Measurements from ENCODE around the gene GASK1A. TPM values are rescaled to one million over a fixed set of nuclear protein-coding genes. Genes with fewer than 3 reads are reported as not detected.

Gene GASK1A
- total RNA-seq, 1 experiment from 2014 or later: 5.4 TPM

DNA sequence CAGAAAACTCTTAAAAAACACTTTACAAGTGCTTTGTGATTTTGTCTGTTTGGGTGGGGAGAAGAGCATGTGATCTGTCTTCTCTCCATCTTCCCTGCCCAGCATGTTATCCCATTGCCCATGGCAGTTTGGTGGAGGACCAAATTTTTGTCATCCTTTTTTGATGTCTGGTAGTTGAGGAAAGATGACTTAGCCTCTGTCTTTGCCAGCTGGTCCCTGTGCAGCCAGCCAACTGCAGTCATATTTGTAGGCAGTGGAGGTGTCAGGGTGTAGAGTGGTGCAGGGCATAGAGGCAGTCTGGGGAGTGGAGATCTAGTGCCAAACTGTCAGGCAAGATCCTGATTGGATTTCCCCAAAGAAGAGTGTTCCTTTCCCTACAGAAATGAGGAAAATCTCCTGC is 40.7 kb downstream of the GASK1A start:
- H3K4me2 ChIP-seq (ENCODE audit: insufficient read depth, insufficient read length, low read length): no peak overlapping the region

More for the DNA sequence above, 40.7 kb downstream of the GASK1A start:
- Histone ChIP-seq H3K27ac (ENCODE audit: insufficient read length, low read depth, low read length) (no peak overlapping the region), H3K56ac (ENCODE audit: insufficient read length, low read depth, low read length) (no peak overlapping the region), H3K14ac (ENCODE audit: insufficient read depth, low read length) (no peak overlapping the region), H4K91ac (ENCODE audit: insufficient read length, low read depth, low read length) (no peak overlapping the region), H3K23me2 (ENCODE audit: insufficient read length, low read depth, low read length, poor library complexity, severe bottlenecking) (no peaks in the 10 kb centered on the region), H2AK5ac (ENCODE audit: insufficient read length, low read length) (no peak overlapping the region), H3K9ac (ENCODE audit: extremely low read depth, insufficient read length, low read length) (no peak overlapping the region), H2BK5ac (ENCODE audit: insufficient read length, low read length) (no peak overlapping the region), H3K9me3 (ENCODE audit: control insufficient read depth, low read depth, low read length) (no peaks in the 10 kb centered on the region), H3K27me3 (ENCODE audit: insufficient read depth, low read length) (no peaks in the 10 kb centered on the region), H3K79me1 (ENCODE audit: insufficient read depth, low read depth, low read length, poor library complexity, severe bottlenecking) (no peaks in the 10 kb centered on the region), H3K23ac (ENCODE audit: insufficient read length, low read depth, low read length) (no peak overlapping the region), H3K79me2 (ENCODE audit: insufficient read depth, low read length) (no peaks in the 10 kb centered on the region), H3T11ph (ENCODE audit: low read length) (no peak overlapping the region), H2BK20ac (ENCODE audit: low read depth, low read length, poor library complexity, severe bottlenecking) (no peak overlapping the region), H4K5ac (ENCODE audit: insufficient read length, low read depth, low read length) (no peak overlapping the region), H4K8ac (replicated peaks; ENCODE audit: insufficient read length, low read depth, low read length) (no peak overlapping the region), H3K4me1 (ENCODE audit: insufficient read depth, low read length) (peaks cover 3% of the 10 kb centered on the region; the same call in 1 of the 2 replicates), H2AFZ (ENCODE audit: low read length) (no peak overlapping the region), H2BK120ac (ENCODE audit: low read depth, low read length, poor library complexity, severe bottlenecking) (no peak overlapping the region), H2BK12ac (ENCODE audit: insufficient read length, low read depth, low read length) (no peak overlapping the region), H2BK15ac (ENCODE audit: low read depth, low read length) (no peak overlapping the region), H4K20me1 (ENCODE audit: control insufficient read depth, insufficient read depth, insufficient read length) (no peaks in the 10 kb centered on the region), H3K18ac (ENCODE audit: insufficient read length, low read depth, low read length) (no peak overlapping the region), H3K4ac (ENCODE audit: low read depth, low read length) (no peak overlapping the region)
- Mint-ChIP-seq H3K36me3 (ENCODE audit: insufficient read depth in 1 of 3, low read depth in 3 of 3) (peaks cover 0 to 2% (median 0%) of the 10 kb centered on the region in 3 experiments; a peak in 1 of 7 replicates), H3K4me1 (peaks cover 7 to 9% of the 10 kb centered on the region in 2 experiments), H3K27me3 (ENCODE audit: low read depth) (peaks cover 2% of the 10 kb centered on the region; the same call in 1 of the 2 replicates), H3K9me3 (peaks cover 0 to 2% of the 10 kb centered on the region in 2 experiments; a peak in 2 of 5 replicates), H3K4me3 (no peak overlapping the region), H3K27ac (no peak overlapping the region)
- TF ChIP-seq CTCF (conservative IDR thresholded peaks at IDR 0.05): no peak
- DNase-seq: no peak

Measured in H9 (cell line).